Measurements from ENCODE around the gene IL23R. TPM values are rescaled to one million over a fixed set of nuclear protein-coding genes. Genes with fewer than 3 reads are reported as not detected.

The IL23R gene, protein sequence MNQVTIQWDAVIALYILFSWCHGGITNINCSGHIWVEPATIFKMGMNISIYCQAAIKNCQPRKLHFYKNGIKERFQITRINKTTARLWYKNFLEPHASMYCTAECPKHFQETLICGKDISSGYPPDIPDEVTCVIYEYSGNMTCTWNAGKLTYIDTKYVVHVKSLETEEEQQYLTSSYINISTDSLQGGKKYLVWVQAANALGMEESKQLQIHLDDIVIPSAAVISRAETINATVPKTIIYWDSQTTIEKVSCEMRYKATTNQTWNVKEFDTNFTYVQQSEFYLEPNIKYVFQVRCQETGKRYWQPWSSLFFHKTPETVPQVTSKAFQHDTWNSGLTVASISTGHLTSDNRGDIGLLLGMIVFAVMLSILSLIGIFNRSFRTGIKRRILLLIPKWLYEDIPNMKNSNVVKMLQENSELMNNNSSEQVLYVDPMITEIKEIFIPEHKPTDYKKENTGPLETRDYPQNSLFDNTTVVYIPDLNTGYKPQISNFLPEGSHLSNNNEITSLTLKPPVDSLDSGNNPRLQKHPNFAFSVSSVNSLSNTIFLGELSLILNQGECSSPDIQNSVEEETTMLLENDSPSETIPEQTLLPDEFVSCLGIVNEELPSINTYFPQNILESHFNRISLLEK
- polyA plus RNA-seq (2012; ENCODE audit: low read depth, missing spikeins), result 1.1 TPM

DNA sequence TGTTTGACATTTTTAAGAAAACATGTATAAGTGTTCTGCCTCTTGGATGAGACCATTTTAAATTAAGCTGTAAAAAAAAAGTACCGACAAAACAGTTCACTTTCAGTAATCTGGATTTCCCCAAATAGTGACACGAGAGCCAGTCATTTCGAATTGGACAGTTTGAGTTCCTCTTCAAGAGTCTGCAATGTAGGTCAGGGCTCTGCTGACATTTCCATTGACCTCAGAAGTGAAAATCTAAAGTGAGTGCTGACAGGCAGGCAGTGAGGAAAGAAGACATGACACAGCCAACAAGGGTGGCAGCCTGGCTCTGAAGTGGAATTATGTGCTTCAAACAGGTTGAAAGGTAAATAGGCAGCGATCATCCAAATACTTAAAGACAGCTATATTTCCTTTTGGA is at the start of gene IL23R:
Gene IL23R (plus strand): TSS at position 259 of the 400 bp plus-strand sequence. CDS start 1,667 bp downstream, outside the sequence.
- peak; percentile 72 for FAIRE-seq
- DNase-seq (ENCODE audit: insufficient read length, low spot score), result no peak
- TF ChIP-seq POLR2A (IDR thresholded peaks at IDR 0.05; ENCODE audit: low read depth, low read length) (no peak), SPI1 (IDR thresholded peaks at IDR 0.05; ENCODE audit: low read depth, low read length) (peak; percentile 78)

DNA sequence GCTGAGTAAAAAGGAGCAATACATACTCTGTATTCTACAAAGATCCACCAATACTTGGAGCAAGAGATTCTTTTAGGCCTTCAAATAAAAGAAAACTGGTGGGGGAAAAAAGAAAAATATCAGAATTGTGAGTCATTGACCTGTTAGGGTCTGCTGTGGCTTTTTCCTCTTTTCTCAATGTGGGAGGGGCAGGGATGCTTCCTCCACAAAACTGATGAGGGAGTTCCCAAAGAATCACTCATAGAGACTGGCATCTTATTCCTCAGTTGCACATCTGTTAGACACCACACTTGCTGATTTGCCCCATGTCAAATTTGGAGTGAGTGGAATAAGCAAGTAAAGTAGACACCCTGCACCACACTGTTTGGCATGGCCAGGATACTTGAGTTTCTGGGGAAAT is 48.1 kb upstream of the IL23R start:
- no peak for DNase-seq (ENCODE audit: insufficient read length, low spot score)
- no peak for FAIRE-seq
- TF ChIP-seq POLR2A (IDR thresholded peaks at IDR 0.05; ENCODE audit: low read depth, low read length) (no peak), TAF1 (IDR thresholded peaks at IDR 0.05; ENCODE audit: low read depth, low read length) (no peak), POLR2AphosphoS5 (IDR thresholded peaks at IDR 0.05; ENCODE audit: low read depth, low read length) (no peak), PAX5 (IDR thresholded peaks at IDR 0.05; ENCODE audit: insufficient read depth, low read length, severe bottlenecking) (no peak), SPI1 (IDR thresholded peaks at IDR 0.05; ENCODE audit: low read depth, low read length) (no peak), POU2F2 (IDR thresholded peaks at IDR 0.05; ENCODE audit: low read depth, low read length) (no peak)

DNA sequence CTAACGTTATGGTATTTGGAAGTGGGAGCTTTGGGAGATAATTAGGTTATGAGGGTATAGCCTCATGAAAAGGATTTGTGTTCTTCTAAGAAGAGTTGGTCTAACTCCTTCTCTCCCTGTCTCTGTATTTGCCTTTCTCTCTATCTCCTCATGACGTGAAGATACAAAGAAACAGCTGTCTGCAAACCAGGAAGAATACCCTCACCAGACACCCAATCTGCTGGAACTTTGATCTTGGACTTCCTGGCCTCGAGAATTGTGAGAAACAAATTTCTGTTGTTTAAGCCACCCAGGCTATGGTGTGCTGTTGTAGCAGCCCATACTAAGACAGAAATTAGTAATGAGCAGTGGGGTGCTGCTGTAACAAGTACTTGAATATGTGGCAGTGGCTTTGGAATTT is 47.6 kb upstream of the IL23R start:
- TF ChIP-seq POLR2A (IDR thresholded peaks at IDR 0.05; ENCODE audit: low read depth, low read length) (no peak), POU2F2 (IDR thresholded peaks at IDR 0.05; ENCODE audit: low read depth, low read length) (no peak), TAF1 (IDR thresholded peaks at IDR 0.05; ENCODE audit: low read depth, low read length) (no peak), PAX5 (IDR thresholded peaks at IDR 0.05; ENCODE audit: insufficient read depth, low read length, severe bottlenecking) (no peak), POLR2AphosphoS5 (IDR thresholded peaks at IDR 0.05; ENCODE audit: low read depth, low read length) (no peak), SPI1 (IDR thresholded peaks at IDR 0.05; ENCODE audit: low read depth, low read length) (no peak)
- DNase-seq (ENCODE audit: insufficient read length, low spot score) (no peak), FAIRE-seq (no peak)

DNA sequence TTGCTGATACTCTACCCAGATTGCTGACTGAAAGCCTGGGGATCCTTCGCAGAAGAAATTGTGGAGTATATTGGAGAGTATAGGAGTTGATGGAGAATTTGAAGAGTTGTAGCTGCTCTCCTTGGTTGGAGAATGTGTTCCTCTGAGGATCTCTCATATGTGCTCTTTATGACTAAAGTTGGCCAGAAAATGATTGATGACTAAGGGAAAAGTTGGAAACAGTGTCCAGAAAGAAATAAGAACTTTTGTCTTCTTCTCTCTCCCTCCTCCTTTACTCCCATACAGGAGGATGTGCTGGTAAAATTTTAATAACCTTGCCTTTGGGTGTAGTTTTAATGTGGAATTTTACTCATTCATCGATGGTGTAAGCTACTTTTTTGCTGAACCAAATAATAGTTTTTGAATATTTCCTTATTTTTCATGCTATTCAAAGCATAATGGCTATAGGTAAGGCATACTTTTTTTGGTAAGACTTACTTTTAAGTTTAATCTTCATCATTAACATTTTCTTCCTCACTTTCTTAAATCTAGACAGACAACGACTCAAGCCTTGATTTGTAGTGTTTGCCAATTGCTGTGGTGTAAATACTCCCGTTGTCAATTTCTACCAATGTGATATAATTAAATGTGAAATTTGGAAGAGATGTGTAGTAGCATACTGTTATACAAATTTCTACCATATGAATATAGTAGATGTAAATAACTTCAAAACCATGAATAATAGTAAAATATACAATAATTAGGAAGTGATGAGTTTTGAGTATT is 45.2 kb upstream of the IL23R start:
- TF ChIP-seq POLR2AphosphoS5 (IDR thresholded peaks at IDR 0.05; ENCODE audit: low read depth, low read length) (no peak), SPI1 (IDR thresholded peaks at IDR 0.05; ENCODE audit: low read depth, low read length) (no peak)
- no peak for DNase-seq (ENCODE audit: insufficient read length, low spot score)
- FAIRE-seq, result no peak

DNA sequence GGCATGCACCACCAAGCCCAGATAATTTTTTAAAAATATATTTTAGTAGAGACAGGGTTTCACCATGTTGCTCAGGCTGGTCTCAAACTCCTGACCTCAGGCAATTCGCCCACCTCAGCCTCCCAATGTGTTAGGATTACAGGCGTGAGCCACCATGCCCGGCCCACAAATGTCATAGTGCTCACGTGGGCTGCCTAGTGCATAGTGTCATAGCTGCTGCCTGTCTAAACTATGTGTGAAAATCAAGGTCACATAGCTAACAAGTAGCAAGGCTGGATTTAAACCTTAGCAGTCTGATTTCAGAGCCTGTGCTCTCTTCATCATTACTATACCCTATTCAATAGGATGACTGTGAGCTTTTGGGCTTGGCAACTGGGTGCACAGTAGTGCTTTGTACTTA is 41.8 kb upstream of the IL23R start:
- no peak for TF ChIP-seq SPI1 (IDR thresholded peaks at IDR 0.05; ENCODE audit: low read depth, low read length)
- no peak for TF ChIP-seq TAF1 (IDR thresholded peaks at IDR 0.05; ENCODE audit: low read depth, low read length)
- TF ChIP-seq PAX5 (IDR thresholded peaks at IDR 0.05; ENCODE audit: insufficient read depth, low read length, severe bottlenecking), result no peak
- TF ChIP-seq POLR2A (IDR thresholded peaks at IDR 0.05; ENCODE audit: low read depth, low read length), result no peak
- TF ChIP-seq POLR2AphosphoS5 (IDR thresholded peaks at IDR 0.05; ENCODE audit: low read depth, low read length), result no peak
- no peak for TF ChIP-seq POU2F2 (IDR thresholded peaks at IDR 0.05; ENCODE audit: low read depth, low read length)
- FAIRE-seq (no peak), DNase-seq (ENCODE audit: insufficient read length, low spot score) (no peak)

DNA sequence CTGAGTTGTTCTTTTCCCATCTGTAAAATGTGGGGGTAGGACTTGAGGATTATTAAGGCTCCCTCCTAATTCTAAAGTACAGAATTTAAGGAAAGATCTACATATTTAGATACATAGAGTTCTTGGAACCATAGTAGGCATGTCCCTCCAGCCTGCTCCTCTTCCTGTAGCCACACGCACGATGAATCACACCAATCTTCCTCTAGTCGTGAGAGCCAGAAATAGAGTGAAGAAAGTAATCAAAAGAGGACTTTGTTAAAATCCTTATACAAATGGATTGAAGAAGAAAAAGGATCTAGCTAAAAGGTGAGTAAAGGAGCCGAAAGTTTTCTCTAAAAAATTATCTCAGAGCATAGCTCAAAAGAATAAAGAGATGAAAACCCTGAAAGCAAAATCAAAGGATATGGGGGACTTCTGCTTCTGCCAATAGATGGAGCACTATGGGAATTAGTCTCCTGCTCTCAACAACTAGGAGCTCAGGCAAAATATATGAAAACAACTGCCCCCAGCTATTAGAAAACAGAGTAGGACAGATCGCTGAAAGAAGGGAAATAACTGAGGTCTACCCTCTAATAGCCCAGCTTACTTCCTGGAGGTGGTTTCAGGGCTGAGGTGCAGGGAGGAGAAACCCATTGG is 40.0 kb upstream of the IL23R start:
- no peak for FAIRE-seq
- no peak for TF ChIP-seq POLR2AphosphoS5 (IDR thresholded peaks at IDR 0.05; ENCODE audit: low read depth, low read length)
- no peak for DNase-seq (ENCODE audit: insufficient read length, low spot score)

DNA sequence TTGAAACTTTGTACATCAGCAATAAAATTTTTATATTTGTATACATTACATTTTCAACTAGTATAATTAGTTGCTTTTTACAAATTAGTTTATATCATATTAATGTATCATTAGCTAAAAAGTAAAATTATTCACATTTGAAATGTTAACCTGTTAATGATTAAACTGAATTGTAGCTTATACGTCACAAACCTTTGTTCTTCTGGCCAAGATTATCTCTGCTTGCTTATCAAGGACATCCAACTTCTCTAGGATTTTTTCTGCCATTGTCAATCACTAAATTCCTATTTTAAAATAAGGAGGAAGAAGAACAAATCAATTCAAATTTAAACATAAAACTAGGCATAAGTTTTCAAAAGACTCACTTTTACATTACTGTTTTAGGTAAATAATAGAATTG is 39.3 kb upstream of the IL23R start:
- no peak for FAIRE-seq
- TF ChIP-seq POLR2A (IDR thresholded peaks at IDR 0.05; ENCODE audit: low read depth, low read length), result no peak
- TF ChIP-seq POLR2AphosphoS5 (IDR thresholded peaks at IDR 0.05; ENCODE audit: low read depth, low read length), result no peak
- TF ChIP-seq POU2F2 (IDR thresholded peaks at IDR 0.05; ENCODE audit: low read depth, low read length), result no peak
- no peak for TF ChIP-seq PAX5 (IDR thresholded peaks at IDR 0.05; ENCODE audit: insufficient read depth, low read length, severe bottlenecking)
- no peak for TF ChIP-seq TAF1 (IDR thresholded peaks at IDR 0.05; ENCODE audit: low read depth, low read length)
- TF ChIP-seq SPI1 (IDR thresholded peaks at IDR 0.05; ENCODE audit: low read depth, low read length), result no peak
- no peak for DNase-seq (ENCODE audit: insufficient read length, low spot score)

DNA sequence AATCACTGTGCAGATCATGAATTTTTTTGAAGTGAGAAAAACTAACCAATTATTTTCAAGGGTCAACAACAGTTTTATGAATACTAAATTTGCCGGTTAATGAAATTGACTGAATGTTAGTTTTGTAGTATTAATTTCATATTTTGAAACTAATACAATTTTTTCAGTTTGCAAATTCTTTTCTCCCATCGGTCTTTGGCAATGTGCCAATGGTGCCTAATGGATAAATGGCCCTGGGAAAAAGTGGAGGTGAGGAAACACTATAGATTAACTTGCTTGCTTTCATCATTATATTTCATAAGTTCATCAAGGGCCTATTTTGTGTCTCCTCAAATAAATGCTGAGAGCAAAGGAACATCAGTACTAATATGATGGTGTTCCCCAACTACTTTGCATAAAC is 35.6 kb upstream of the IL23R start:
- DNase-seq (ENCODE audit: insufficient read length, low spot score) (no peak), FAIRE-seq (no peak)
- TF ChIP-seq POLR2A (IDR thresholded peaks at IDR 0.05; ENCODE audit: low read depth, low read length), result no peak
- no peak for TF ChIP-seq POLR2AphosphoS5 (IDR thresholded peaks at IDR 0.05; ENCODE audit: low read depth, low read length)
- no peak for TF ChIP-seq POU2F2 (IDR thresholded peaks at IDR 0.05; ENCODE audit: low read depth, low read length)
- no peak for TF ChIP-seq PAX5 (IDR thresholded peaks at IDR 0.05; ENCODE audit: insufficient read depth, low read length, severe bottlenecking)
- no peak for TF ChIP-seq SPI1 (IDR thresholded peaks at IDR 0.05; ENCODE audit: low read depth, low read length)
- no peak for TF ChIP-seq TAF1 (IDR thresholded peaks at IDR 0.05; ENCODE audit: low read depth, low read length)

DNA sequence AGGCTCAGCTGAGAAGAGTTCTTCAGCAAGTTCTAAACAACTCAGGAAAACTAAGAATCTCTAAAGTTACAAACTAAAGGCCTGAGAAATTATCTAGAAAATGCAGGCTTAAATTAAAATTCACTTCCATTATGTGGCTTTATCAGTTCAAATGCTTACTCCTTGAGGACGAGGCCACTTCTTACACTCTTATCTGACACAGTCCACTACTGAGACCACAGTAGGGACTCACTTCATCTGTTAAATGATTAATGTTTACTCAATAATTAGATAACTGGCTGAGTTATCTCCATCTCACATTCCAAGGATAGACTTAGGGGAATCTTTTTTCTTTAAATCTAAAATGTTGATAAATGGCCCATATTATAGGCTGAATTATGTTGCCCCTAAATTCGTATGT is 33.1 kb upstream of the IL23R start:
- no peak for DNase-seq (ENCODE audit: insufficient read length, low spot score)
- FAIRE-seq, result no peak
- no peak for TF ChIP-seq SPI1 (IDR thresholded peaks at IDR 0.05; ENCODE audit: low read depth, low read length)
- TF ChIP-seq POLR2AphosphoS5 (IDR thresholded peaks at IDR 0.05; ENCODE audit: low read depth, low read length), result no peak
- no peak for TF ChIP-seq PAX5 (IDR thresholded peaks at IDR 0.05; ENCODE audit: insufficient read depth, low read length, severe bottlenecking)
- TF ChIP-seq TAF1 (IDR thresholded peaks at IDR 0.05; ENCODE audit: low read depth, low read length), result no peak
- no peak for TF ChIP-seq POU2F2 (IDR thresholded peaks at IDR 0.05; ENCODE audit: low read depth, low read length)
- TF ChIP-seq POLR2A (IDR thresholded peaks at IDR 0.05; ENCODE audit: low read depth, low read length), result no peak
